H9 (cell line): ENCODE results near the gene ROR1. TPM values are rescaled to one million over a fixed set of nuclear protein-coding genes. Genes with fewer than 3 reads are reported as not detected.

Experiments used
- DNase-seq: peaks from one replicate; pipeline ENCODE4 v3.0.0-alpha.2; 2017
- H2AFZ ChIP-seq: one replicate; pipeline ENCODE4 v1.6.1; 2013; ENCODE audit warnings: mild to moderate bottlenecking, low read length, control low read depth, moderate library complexity
- H2AK5ac ChIP-seq: 2 replicates; pipeline ENCODE4 v1.6.1; 2013; ENCODE audit warnings: low read length, control low read depth, mixed read lengths; ENCODE audit not compliant: insufficient read length
- H2BK120ac ChIP-seq: one replicate; pipeline ENCODE4 v1.6.1; 2013; ENCODE audit warnings: low read depth, mild to moderate bottlenecking, low read length, control low read depth, inconsistent platforms; ENCODE audit not compliant: poor library complexity, severe bottlenecking
- H2BK12ac ChIP-seq: 2 replicates; pipeline ENCODE4 v1.6.1; 2013; ENCODE audit warnings: low read length, control low read depth, mixed read lengths, low read depth; ENCODE audit not compliant: insufficient read length
- H2BK15ac ChIP-seq: 2 replicates; pipeline ENCODE4 v1.6.1; 2013; ENCODE audit warnings: low read depth, low read length, control low read depth
- H2BK20ac ChIP-seq: one replicate; pipeline ENCODE4 v1.6.1; 2013; ENCODE audit warnings: low read depth, mild to moderate bottlenecking, low read length, control low read depth, inconsistent platforms; ENCODE audit not compliant: poor library complexity, severe bottlenecking
- H2BK5ac ChIP-seq: 2 replicates; pipeline ENCODE4 v1.6.1; 2013; ENCODE audit warnings: low read length, control low read depth, mixed read lengths; ENCODE audit not compliant: insufficient read length
- H3K14ac ChIP-seq: 2 replicates; pipeline ENCODE4 v1.6.1; 2013; ENCODE audit warnings: low read length, control low read depth; ENCODE audit not compliant: insufficient read depth
- H3K18ac ChIP-seq: 2 replicates; pipeline ENCODE4 v1.6.1; 2013; ENCODE audit warnings: low read depth, mild to moderate bottlenecking, mixed read lengths, low read length, control low read depth; ENCODE audit not compliant: insufficient read length
- H3K23ac ChIP-seq: 2 replicates; pipeline ENCODE4 v1.6.1; 2013; ENCODE audit warnings: low read length, control low read depth, mixed read lengths, low read depth; ENCODE audit not compliant: insufficient read length
- H3K23me2 ChIP-seq: 2 replicates; pipeline ENCODE4 v1.6.1; 2013; ENCODE audit warnings: low read depth, mild to moderate bottlenecking, mixed read lengths, low read length, control low read depth; ENCODE audit not compliant: insufficient read length, poor library complexity, severe bottlenecking
- H3K27ac ChIP-seq: 2 replicates; pipeline ENCODE4 v1.5.1; 2013; ENCODE audit warnings: low read length, control low read depth, mixed read lengths, low read depth; ENCODE audit not compliant: insufficient read length
- H3K27me3 ChIP-seq: 2 replicates; pipeline ENCODE4 v1.6.1; 2013; ENCODE audit warnings: low read length, control low read depth, inconsistent platforms; ENCODE audit not compliant: insufficient read depth
- H3K4ac ChIP-seq: 2 replicates; pipeline ENCODE4 v1.6.1; 2013; ENCODE audit warnings: low read depth, mild to moderate bottlenecking, control low read depth, inconsistent platforms, low read length, moderate library complexity
- H3K4me1 ChIP-seq: 2 replicates; pipeline ENCODE4 v1.6.1; 2013; ENCODE audit warnings: low read length, control low read depth, inconsistent platforms; ENCODE audit not compliant: insufficient read depth
- H3K4me2 ChIP-seq: 2 replicates; pipeline ENCODE4 v1.6.1; 2013; ENCODE audit warnings: low read length, control low read depth, mixed read lengths; ENCODE audit not compliant: insufficient read length, insufficient read depth
- H3K56ac ChIP-seq: 2 replicates; pipeline ENCODE4 v1.6.1; 2013; ENCODE audit warnings: low read depth, mild to moderate bottlenecking, mixed read lengths, low read length, control low read depth; ENCODE audit not compliant: insufficient read length
- H3K79me1 ChIP-seq: 2 replicates; pipeline ENCODE4 v1.6.1; 2013; ENCODE audit warnings: low read depth, mild to moderate bottlenecking, moderate library complexity, low read length, control low read depth, inconsistent platforms; ENCODE audit not compliant: insufficient read depth, poor library complexity, severe bottlenecking
- H3K79me2 ChIP-seq: 2 replicates; pipeline ENCODE4 v1.6.1; 2013; ENCODE audit warnings: low read length, control low read depth, inconsistent platforms; ENCODE audit not compliant: insufficient read depth
- H3K9ac ChIP-seq: 2 replicates; pipeline ENCODE4 v1.6.1; 2013; ENCODE audit warnings: low read length, control low read depth, mixed read lengths; ENCODE audit not compliant: insufficient read length; ENCODE audit errors: extremely low read depth
- H3K9me3 ChIP-seq: one replicate; pipeline ENCODE4 v1.6.1; 2013; ENCODE audit warnings: low read depth, low read length, inconsistent platforms; ENCODE audit not compliant: control insufficient read depth
- H3T11ph ChIP-seq: one replicate; pipeline ENCODE4 v1.6.1; 2013; ENCODE audit warnings: mild to moderate bottlenecking, low read length, control low read depth, inconsistent platforms
- H4K20me1 ChIP-seq: one replicate; pipeline ENCODE4 v1.6.1; 2013; ENCODE audit not compliant: control insufficient read depth, insufficient read length, insufficient read depth
- H4K5ac ChIP-seq: 2 replicates; pipeline ENCODE4 v1.6.1; 2013; ENCODE audit warnings: low read depth, mild to moderate bottlenecking, mixed read lengths, low read length, control low read depth; ENCODE audit not compliant: insufficient read length
- H4K8ac ChIP-seq: replicated peaks from 2 replicates; pipeline ENCODE4 v1.6.1; 2013; ENCODE audit warnings: low read length, control low read depth, mixed read lengths, low read depth; ENCODE audit not compliant: insufficient read length
- H4K91ac ChIP-seq: 2 replicates; pipeline ENCODE4 v1.6.1; 2013; ENCODE audit warnings: low read depth, mild to moderate bottlenecking, moderate library complexity, mixed read lengths, low read length, control low read depth; ENCODE audit not compliant: insufficient read length
- H3K27ac Mint-ChIP-seq, 3 experiments: 2 replicates in 2 of 3; 3 replicates in 1 of 3; pipeline ENCODE4 v1.8.0; 2020 to 2021; ENCODE audit warnings: mixed read lengths in 3 of 3, mild to moderate bottlenecking in 1 of 3, moderate library complexity in 1 of 3
- H3K27me3 Mint-ChIP-seq: 2 replicates; pipeline ENCODE4 v1.8.0; 2021; ENCODE audit warnings: low read depth, mild to moderate bottlenecking, moderate library complexity, mixed read lengths
- H3K36me3 Mint-ChIP-seq, 3 experiments: 2 replicates in 2 of 3; 3 replicates in 1 of 3; pipeline ENCODE4 v1.8.0; 2020 to 2021; ENCODE audit warnings: low read depth in 3 of 3, mixed read lengths in 3 of 3; ENCODE audit not compliant: insufficient read depth in 1 of 3
- H3K4me1 Mint-ChIP-seq, 2 experiments: 2 replicates each; pipeline ENCODE4 v1.8.0; 2020; ENCODE audit warnings: mixed read lengths in 2 of 2
- H3K4me3 Mint-ChIP-seq, 2 experiments: 2 replicates in 1 of 2; 3 replicates in 1 of 2; pipeline ENCODE4 v1.8.0; 2020 to 2021; ENCODE audit warnings: mild to moderate bottlenecking in 2 of 2, mixed read lengths in 2 of 2, moderate library complexity in 1 of 2
- H3K9me3 Mint-ChIP-seq, 2 experiments: 2 replicates in 1 of 2; 3 replicates in 1 of 2; pipeline ENCODE4 v1.8.0; 2020; ENCODE audit warnings: mild to moderate bottlenecking in 2 of 2, mixed read lengths in 2 of 2, moderate library complexity in 1 of 2
- WGBS: extraction: QIAGEN DNeasy Blood & Tissue Kit; methylation state at CpG from one replicate; pipeline ENCODE4 v1.1.7; 2013; ENCODE audit warnings: missing lambda C conversion rate, low lambda C conversion rate, mixed read lengths; ENCODE audit not compliant: insufficient read length; ENCODE audit errors: extremely low coverage; 5-methylcytosine and 5-hydroxymethylcytosine counted together
- total RNA-seq: library from RNA; stranded (reverse); gene quantifications from 2 replicates; pipeline ENCODE4 v1.2.1, GENCODE V29; 2021
- TF ChIP-seq, protein P1 (sequence below): fragments of 200-600 bp; sonication (generic); conservative IDR thresholded peaks from 3 replicates; pipeline ENCODE4 v1.8.0; 2021; ENCODE audit warnings: antibody characterized with exemption, mild to moderate bottlenecking

Gene ROR1
- total RNA-seq, 1 experiment from 2014 or later: 75.9 TPM

DNA sequence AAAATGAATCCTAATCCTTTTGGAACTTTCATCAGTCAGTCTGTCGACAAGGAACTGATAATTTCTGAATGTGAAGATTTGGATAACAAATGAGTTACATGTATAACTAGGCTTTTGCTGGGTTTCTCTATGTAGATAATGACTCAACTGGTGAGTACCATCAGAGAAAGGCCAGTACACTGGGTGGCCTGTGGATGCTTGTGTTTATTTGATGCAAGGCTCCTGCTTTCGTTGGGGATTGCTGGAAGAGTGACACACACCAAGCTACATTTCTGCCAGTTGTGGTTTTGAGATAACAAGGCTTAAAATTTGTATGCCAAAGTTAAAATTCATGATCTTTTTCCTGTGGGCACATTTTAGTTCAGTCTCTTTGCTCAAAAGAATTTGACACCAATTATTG is 314.0 kb downstream of the ROR1 start:
- WGBS: no CpG with 5 or more reads among the region's 2 CpGs
- H4K20me1 ChIP-seq: no peaks in the 10 kb centered on the region
- H3K4me1 Mint-ChIP-seq: peaks cover 2 to 8% of the 10 kb centered on the region in 2 experiments; a peak in 1 of 4 replicates
- H3K4me1 ChIP-seq: no peaks in the 10 kb centered on the region
- H3K14ac ChIP-seq: no peak overlapping the region
- H3K27ac Mint-ChIP-seq: no peak overlapping the region
- no peaks in the 10 kb centered on the region for H3K9me3 ChIP-seq
- no peak overlapping the region for H3K56ac ChIP-seq
- no peak overlapping the region for H4K5ac ChIP-seq
- no peaks in the 10 kb centered on the region for H3K36me3 Mint-ChIP-seq
- H3K9me3 Mint-ChIP-seq: peaks cover 0 to 2% of the 10 kb centered on the region in 2 experiments; a peak in 1 of 5 replicates
- no peaks in the 10 kb centered on the region for H3K79me2 ChIP-seq
- H2AK5ac ChIP-seq: no peak overlapping the region
- no peak overlapping the region for H3K4me2 ChIP-seq
- H3K27me3 Mint-ChIP-seq: no peaks in the 10 kb centered on the region
- TF ChIP-seq, protein P1, sequence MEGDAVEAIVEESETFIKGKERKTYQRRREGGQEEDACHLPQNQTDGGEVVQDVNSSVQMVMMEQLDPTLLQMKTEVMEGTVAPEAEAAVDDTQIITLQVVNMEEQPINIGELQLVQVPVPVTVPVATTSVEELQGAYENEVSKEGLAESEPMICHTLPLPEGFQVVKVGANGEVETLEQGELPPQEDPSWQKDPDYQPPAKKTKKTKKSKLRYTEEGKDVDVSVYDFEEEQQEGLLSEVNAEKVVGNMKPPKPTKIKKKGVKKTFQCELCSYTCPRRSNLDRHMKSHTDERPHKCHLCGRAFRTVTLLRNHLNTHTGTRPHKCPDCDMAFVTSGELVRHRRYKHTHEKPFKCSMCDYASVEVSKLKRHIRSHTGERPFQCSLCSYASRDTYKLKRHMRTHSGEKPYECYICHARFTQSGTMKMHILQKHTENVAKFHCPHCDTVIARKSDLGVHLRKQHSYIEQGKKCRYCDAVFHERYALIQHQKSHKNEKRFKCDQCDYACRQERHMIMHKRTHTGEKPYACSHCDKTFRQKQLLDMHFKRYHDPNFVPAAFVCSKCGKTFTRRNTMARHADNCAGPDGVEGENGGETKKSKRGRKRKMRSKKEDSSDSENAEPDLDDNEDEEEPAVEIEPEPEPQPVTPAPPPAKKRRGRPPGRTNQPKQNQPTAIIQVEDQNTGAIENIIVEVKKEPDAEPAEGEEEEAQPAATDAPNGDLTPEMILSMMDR: no peak
- no peak overlapping the region for H3K4ac ChIP-seq
- no peak overlapping the region for H3K27ac ChIP-seq
- H3K79me1 ChIP-seq: peaks cover 2% of the 10 kb centered on the region
- no peak overlapping the region for H3K23ac ChIP-seq
- H3T11ph ChIP-seq: no peak overlapping the region
- DNase-seq: no peak
- H2BK20ac ChIP-seq: no peak overlapping the region
- no peak overlapping the region for H3K18ac ChIP-seq
- H2AFZ ChIP-seq: no peak overlapping the region
- H2BK12ac ChIP-seq: no peak overlapping the region
- H3K4me3 Mint-ChIP-seq: no peak overlapping the region
- no peak overlapping the region for H2BK5ac ChIP-seq
- H3K27me3 ChIP-seq: no peaks in the 10 kb centered on the region
- H4K91ac ChIP-seq: no peak overlapping the region
- no peak overlapping the region for H4K8ac ChIP-seq
- no peak overlapping the region for H2BK15ac ChIP-seq
- H3K9ac ChIP-seq: no peak overlapping the region
- H2BK120ac ChIP-seq: no peak overlapping the region
- H3K23me2 ChIP-seq: no peaks in the 10 kb centered on the region
